ENCODE results near the gene DNTTIP2. TPM values are rescaled to one million over a fixed set of nuclear protein-coding genes. Genes with fewer than 3 reads are reported as not detected.

The DNTTIP2 gene
- total and polyA plus RNA-seq, 2 donors (not counting 1 experiment from before 2014, with no cell fraction given), result 19.2 to 32.8 TPM

DNA sequence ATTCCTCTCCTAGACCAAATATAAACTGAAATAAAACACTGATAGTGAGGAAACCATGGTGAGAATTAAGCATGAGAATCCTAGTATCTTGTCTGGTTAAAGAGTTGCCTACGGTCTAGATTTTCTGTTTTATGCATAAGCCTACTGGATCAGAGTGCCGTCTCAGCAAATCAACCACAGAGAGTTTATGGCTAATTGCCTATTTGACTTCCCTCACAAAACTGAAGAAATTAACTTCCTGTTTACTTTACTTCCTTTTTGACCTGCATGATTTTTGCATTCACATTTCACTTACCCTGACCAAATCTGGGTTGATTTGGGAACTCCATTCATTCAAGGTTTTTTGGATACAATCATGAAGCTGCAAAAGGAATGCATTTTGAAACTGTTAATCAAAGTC lies 25.2 kb upstream of the DNTTIP2 start:
- Histone ChIP-seq H4K20me1 (ENCODE audit: control insufficient read depth, extremely low read depth, insufficient read depth, low read length) (no peaks in the 10 kb centered on the region), H3K27me3 (ENCODE audit: control insufficient read depth, insufficient read depth, low read length) (no peaks in the 10 kb centered on the region), H3K79me2 (ENCODE audit: control insufficient read depth, insufficient read depth, low read length) (peaks cover 48% of the 10 kb centered on the region), H2AFZ (ENCODE audit: low read length) (no peak overlapping the region), H3K4me3 (replicated peaks in 1 of 4; ENCODE audit: control extremely low read depth in 1 of 4, insufficient read depth in 1 of 4, low read depth in 3 of 4, low read length in 4 of 4) (no peak overlapping the region), H3K4me2 (ENCODE audit: extremely low read depth, insufficient read depth, low read length) (no peak overlapping the region), H3K36me3 (ENCODE audit: control insufficient read depth, insufficient read depth, low read length) (no peaks in the 10 kb centered on the region), H3K9me3 (ENCODE audit: control insufficient read depth, insufficient read depth, low read depth, low read length) (no peaks in the 10 kb centered on the region), H3K4me1 (ENCODE audit: control insufficient read depth, extremely low read depth, insufficient read depth, low read length) (peaks cover 3% of the 10 kb centered on the region), H3K9ac (ENCODE audit: insufficient read depth, low read length) (no peak overlapping the region), H3K27ac (ENCODE audit: insufficient read depth, low read length) (no peak overlapping the region)
- TF ChIP-seq CTCF (conservative IDR thresholded peaks at IDR 0.05 in 1 of 2, IDR thresholded peaks at IDR 0.05 in 1 of 2; ENCODE audit: low read depth in 1 of 2, low read length in 2 of 2), result no peak
- no peak for TF ChIP-seq EZH2 (IDR thresholded peaks at IDR 0.05; ENCODE audit: low read length, missing control alignments)
- peak; percentile 2 to 34 for DNase-seq (ENCODE audit: low read depth in 2 of 2)

DNA sequence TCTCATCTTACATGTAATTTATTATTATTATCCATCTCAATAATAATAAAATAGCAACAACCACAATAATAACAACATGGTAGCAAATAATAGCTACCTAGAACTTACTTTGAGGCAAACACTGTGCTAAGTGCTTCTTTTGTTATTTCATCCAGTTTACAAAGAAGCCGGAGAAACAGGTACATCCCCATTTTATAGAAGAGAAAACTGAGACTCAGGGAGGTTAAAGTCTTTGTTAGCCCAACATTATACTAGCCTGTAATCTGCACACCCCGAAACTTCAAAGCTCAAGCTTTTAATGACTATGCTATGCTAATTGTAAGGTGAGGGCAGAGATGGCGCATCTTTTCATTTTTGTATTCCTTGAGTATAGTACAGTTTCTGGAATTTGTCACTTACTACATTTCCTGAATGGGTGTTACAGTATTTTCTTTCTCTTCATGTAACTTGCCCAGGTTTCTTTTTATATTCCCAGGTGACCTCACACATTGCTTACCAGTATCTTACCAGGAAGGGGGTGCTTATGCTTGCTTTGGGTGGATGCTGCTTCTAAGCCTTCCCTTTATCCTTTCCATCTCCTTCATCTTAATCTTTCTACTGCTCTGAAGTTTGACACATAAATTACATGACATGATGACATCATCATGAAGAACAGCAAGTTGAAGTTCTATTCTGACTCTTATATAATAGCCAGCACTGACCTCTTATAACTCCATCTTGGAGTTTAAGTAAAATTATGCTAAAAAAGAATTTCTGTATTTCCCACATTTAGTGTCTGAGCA lies 21.9 kb upstream of the DNTTIP2 start:
- H3K4me2 ChIP-seq (ENCODE audit: extremely low read depth, insufficient read depth, low read length), result no peak overlapping the region
- DNase-seq (ENCODE audit: low read depth in 2 of 2), result no peak
- TF ChIP-seq CTCF (conservative IDR thresholded peaks at IDR 0.05 in 1 of 2, IDR thresholded peaks at IDR 0.05 in 1 of 2; ENCODE audit: low read depth in 1 of 2, low read length in 2 of 2), result no peak
- TF ChIP-seq EZH2 (IDR thresholded peaks at IDR 0.05; ENCODE audit: low read length, missing control alignments), result no peak
- peaks cover 20% of the 10 kb centered on the region for H3K79me2 ChIP-seq (ENCODE audit: control insufficient read depth, insufficient read depth, low read length)
- H3K9ac ChIP-seq (ENCODE audit: insufficient read depth, low read length), result no peak overlapping the region
- no peaks in the 10 kb centered on the region for H4K20me1 ChIP-seq (ENCODE audit: control insufficient read depth, extremely low read depth, insufficient read depth, low read length)
- no peak overlapping the region for H2AFZ ChIP-seq (ENCODE audit: low read length)
- H3K4me3 ChIP-seq (replicated peaks in 1 of 4; ENCODE audit: control extremely low read depth in 1 of 4, insufficient read depth in 1 of 4, low read depth in 3 of 4, low read length in 4 of 4), result no peak overlapping the region
- H3K9me3 ChIP-seq (ENCODE audit: control insufficient read depth, insufficient read depth, low read depth, low read length), result no peaks in the 10 kb centered on the region
- H3K36me3 ChIP-seq (ENCODE audit: control insufficient read depth, insufficient read depth, low read length), result peaks cover 2% of the 10 kb centered on the region
- no peak overlapping the region for H3K27ac ChIP-seq (ENCODE audit: insufficient read depth, low read length)
- H3K27me3 ChIP-seq (ENCODE audit: control insufficient read depth, insufficient read depth, low read length), result no peaks in the 10 kb centered on the region
- peaks cover 3% of the 10 kb centered on the region for H3K4me1 ChIP-seq (ENCODE audit: control insufficient read depth, extremely low read depth, insufficient read depth, low read length)

- H3K4me3 ChIP-seq (replicated peaks in 1 of 4; ENCODE audit: control extremely low read depth in 1 of 4, insufficient read depth in 1 of 4, low read depth in 3 of 4, low read length in 4 of 4), result no peak overlapping the region
- no peak overlapping the region for H3K9ac ChIP-seq (ENCODE audit: insufficient read depth, low read length)
- H3K4me2 ChIP-seq (ENCODE audit: extremely low read depth, insufficient read depth, low read length), result no peak overlapping the region
- H3K4me1 ChIP-seq (ENCODE audit: control insufficient read depth, extremely low read depth, insufficient read depth, low read length), result no peaks in the 10 kb centered on the region
- H3K27ac ChIP-seq (ENCODE audit: insufficient read depth, low read length), result no peak overlapping the region
- H2AFZ ChIP-seq (ENCODE audit: low read length), result no peak overlapping the region
- TF ChIP-seq CTCF (conservative IDR thresholded peaks at IDR 0.05 in 1 of 2, IDR thresholded peaks at IDR 0.05 in 1 of 2; ENCODE audit: low read depth in 1 of 2, low read length in 2 of 2), result no peak
- TF ChIP-seq EZH2 (IDR thresholded peaks at IDR 0.05; ENCODE audit: low read length, missing control alignments), result no peak
- no peaks in the 10 kb centered on the region for H3K9me3 ChIP-seq (ENCODE audit: control insufficient read depth, insufficient read depth, low read depth, low read length)
- peaks cover 4% of the 10 kb centered on the region for H3K36me3 ChIP-seq (ENCODE audit: control insufficient read depth, insufficient read depth, low read length)
- H3K27me3 ChIP-seq (ENCODE audit: control insufficient read depth, insufficient read depth, low read length), result no peaks in the 10 kb centered on the region
- H4K20me1 ChIP-seq (ENCODE audit: control insufficient read depth, extremely low read depth, insufficient read depth, low read length), result no peaks in the 10 kb centered on the region
- H3K79me2 ChIP-seq (ENCODE audit: control insufficient read depth, insufficient read depth, low read length), result peaks cover 10% of the 10 kb centered on the region
- no peak for DNase-seq (ENCODE audit: low read depth in 2 of 2)
Observed at GRCh38 chr1:93899543-93900207, 20.7 kb upstream of the DNTTIP2 start.
